ENCODE data around the gene IMP3. TPM values are rescaled to one million over a fixed set of nuclear protein-coding genes. Genes with fewer than 3 reads are reported as not detected.
A peak's percentile ranks its signal among the peaks of the same experiment; 100 is the strongest.

Gene IMP3
- total and polyA plus RNA-seq, 4 donors: 45.2 to 94.8 (median 69.6) TPM

DNA sequence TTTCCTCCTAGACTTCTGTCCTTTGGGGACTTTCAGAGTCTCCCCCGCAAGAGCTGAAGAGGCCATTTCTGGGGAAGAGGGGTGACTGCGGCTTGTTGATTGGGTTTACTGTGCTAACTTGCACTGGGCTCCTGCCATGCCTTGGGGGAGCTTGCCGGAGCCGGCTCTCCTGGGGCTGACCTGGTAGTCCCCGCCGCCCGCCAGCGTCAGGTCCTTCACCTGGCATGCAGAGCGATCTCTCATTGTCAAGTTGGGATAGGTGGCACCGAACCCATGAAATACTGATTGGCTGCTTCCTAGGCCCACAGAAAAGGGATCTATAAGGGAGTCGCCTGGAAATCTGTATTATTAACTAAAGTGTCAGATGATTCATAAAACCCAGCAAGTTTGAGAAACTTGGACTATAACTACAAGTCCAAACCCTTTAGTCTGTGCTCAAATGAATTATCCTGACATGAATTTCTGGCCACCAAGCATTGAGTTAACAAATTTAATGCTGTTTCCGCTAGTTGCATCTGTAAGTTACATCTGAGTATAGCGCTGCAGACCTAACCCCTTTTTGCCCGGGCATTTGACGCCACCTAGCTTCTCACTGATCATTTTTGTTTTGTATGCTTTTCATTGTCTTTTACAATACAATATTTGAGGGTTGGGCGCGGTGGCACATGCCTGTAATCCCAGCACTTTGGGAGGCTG is 607 bp upstream of the IMP3 start (continued):
- TF ChIP-seq EGR1 (IDR thresholded peaks at IDR 0.05; ENCODE audit: low read depth in 2 of 2) (peak in 1 of 2 donors; percentile 6), RXRA (IDR thresholded peaks at IDR 0.05) (no peak), JUND (IDR thresholded peaks at IDR 0.05) (no peak), RAD21 (IDR thresholded peaks at IDR 0.05) (peak; percentile 39 to 61), HNF4G (IDR thresholded peaks at IDR 0.05) (no peak), NR2F2 (IDR thresholded peaks at IDR 0.05) (peak; percentile 20)
- TF ChIP-seq, protein P1, sequence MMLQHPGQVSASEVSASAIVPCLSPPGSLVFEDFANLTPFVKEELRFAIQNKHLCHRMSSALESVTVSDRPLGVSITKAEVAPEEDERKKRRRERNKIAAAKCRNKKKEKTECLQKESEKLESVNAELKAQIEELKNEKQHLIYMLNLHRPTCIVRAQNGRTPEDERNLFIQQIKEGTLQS (IDR thresholded peaks at IDR 0.05): no peak

DNA sequence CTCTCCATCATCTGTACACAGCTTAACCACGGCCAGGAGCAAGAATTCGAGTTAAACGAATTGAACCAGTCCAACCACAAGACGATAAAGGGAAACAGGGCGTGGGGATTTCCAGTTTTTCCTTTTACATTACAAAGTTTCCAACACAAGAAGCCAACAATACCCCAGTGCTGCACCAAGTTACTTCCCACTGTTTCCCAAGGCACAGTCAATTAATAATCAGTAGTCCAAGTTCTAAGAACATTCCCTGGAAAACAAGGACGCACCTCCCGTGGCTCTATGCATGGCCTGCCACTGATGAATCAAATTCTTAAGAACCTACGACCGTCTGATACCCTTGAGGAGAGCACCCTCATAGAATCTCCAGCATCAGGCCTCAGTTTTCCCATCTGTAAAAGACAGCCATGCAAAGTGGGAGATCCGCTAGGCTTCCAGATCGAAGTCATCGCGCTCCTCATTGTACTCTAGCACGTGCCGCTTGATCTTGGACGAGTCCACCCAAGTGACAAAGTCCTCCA is 774 bp downstream of the IMP3 start:
- Histone ChIP-seq H3K36me3 (ENCODE audit: control insufficient read depth in 4 of 4, insufficient read depth in 3 of 4, low read depth in 1 of 4, low read length in 3 of 4) (no peaks in the 10 kb centered on the region), H3K9ac (ENCODE audit: low read depth in 1 of 2, low read length in 2 of 2) (peak overlapping the region; percentile 15 to 40), H3K27ac (ENCODE audit: low read depth in 1 of 2, low read length in 2 of 2) (peak overlapping the region; percentile 95 to 98), H3K4me1 (ENCODE audit: control insufficient read depth in 4 of 4, insufficient read depth in 4 of 4, low read length in 3 of 4) (peaks cover 0 to 33% (median 24%) of the 10 kb centered on the region in 4 donors), H3K27me3 (ENCODE audit: control insufficient read depth in 4 of 4, insufficient read depth in 4 of 4, low read length in 3 of 4) (no peaks in the 10 kb centered on the region), H3K9me3 (ENCODE audit: control insufficient read depth in 4 of 4, low read length in 3 of 4) (no peaks in the 10 kb centered on the region), H3K4me3 (ENCODE audit: low read depth in 1 of 3, low read length in 3 of 3) (peak overlapping the region; percentile 70 to 90 (median 78))
- TF ChIP-seq FOXA1 (IDR thresholded peaks at IDR 0.05) (no peak), RAD21 (IDR thresholded peaks at IDR 0.05) (no peak), HNF4A (conservative IDR thresholded peaks at IDR 0.05) (peak; percentile 91), RXRA (IDR thresholded peaks at IDR 0.05) (peak; percentile 47 to 60), YY1 (IDR thresholded peaks at IDR 0.05) (no peak), EGR1 (IDR thresholded peaks at IDR 0.05; ENCODE audit: low read depth in 2 of 2) (peak in 1 of 2 donors; percentile 48), NR2F2 (IDR thresholded peaks at IDR 0.05) (no peak), JUND (IDR thresholded peaks at IDR 0.05) (no peak), SP1 (IDR thresholded peaks at IDR 0.05) (no peak), HNF4G (IDR thresholded peaks at IDR 0.05) (peak; percentile 79)
- TF ChIP-seq, protein P2, sequence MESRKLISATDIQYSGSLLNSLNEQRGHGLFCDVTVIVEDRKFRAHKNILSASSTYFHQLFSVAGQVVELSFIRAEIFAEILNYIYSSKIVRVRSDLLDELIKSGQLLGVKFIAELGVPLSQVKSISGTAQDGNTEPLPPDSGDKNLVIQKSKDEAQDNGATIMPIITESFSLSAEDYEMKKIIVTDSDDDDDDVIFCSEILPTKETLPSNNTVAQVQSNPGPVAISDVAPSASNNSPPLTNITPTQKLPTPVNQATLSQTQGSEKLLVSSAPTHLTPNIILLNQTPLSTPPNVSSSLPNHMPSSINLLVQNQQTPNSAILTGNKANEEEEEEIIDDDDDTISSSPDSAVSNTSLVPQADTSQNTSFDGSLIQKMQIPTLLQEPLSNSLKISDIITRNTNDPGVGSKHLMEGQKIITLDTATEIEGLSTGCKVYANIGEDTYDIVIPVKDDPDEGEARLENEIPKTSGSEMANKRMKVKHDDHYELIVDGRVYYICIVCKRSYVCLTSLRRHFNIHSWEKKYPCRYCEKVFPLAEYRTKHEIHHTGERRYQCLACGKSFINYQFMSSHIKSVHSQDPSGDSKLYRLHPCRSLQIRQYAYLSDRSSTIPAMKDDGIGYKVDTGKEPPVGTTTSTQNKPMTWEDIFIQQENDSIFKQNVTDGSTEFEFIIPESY (IDR thresholded peaks at IDR 0.05): no peak
- TF ChIP-seq, protein P3, sequence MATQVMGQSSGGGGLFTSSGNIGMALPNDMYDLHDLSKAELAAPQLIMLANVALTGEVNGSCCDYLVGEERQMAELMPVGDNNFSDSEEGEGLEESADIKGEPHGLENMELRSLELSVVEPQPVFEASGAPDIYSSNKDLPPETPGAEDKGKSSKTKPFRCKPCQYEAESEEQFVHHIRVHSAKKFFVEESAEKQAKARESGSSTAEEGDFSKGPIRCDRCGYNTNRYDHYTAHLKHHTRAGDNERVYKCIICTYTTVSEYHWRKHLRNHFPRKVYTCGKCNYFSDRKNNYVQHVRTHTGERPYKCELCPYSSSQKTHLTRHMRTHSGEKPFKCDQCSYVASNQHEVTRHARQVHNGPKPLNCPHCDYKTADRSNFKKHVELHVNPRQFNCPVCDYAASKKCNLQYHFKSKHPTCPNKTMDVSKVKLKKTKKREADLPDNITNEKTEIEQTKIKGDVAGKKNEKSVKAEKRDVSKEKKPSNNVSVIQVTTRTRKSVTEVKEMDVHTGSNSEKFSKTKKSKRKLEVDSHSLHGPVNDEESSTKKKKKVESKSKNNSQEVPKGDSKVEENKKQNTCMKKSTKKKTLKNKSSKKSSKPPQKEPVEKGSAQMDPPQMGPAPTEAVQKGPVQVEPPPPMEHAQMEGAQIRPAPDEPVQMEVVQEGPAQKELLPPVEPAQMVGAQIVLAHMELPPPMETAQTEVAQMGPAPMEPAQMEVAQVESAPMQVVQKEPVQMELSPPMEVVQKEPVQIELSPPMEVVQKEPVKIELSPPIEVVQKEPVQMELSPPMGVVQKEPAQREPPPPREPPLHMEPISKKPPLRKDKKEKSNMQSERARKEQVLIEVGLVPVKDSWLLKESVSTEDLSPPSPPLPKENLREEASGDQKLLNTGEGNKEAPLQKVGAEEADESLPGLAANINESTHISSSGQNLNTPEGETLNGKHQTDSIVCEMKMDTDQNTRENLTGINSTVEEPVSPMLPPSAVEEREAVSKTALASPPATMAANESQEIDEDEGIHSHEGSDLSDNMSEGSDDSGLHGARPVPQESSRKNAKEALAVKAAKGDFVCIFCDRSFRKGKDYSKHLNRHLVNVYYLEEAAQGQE (IDR thresholded peaks at IDR 0.05): no peak
- TF ChIP-seq, protein P4, sequence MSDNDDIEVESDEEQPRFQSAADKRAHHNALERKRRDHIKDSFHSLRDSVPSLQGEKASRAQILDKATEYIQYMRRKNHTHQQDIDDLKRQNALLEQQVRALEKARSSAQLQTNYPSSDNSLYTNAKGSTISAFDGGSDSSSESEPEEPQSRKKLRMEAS (IDR thresholded peaks at IDR 0.05): peak; percentile 99
- TF ChIP-seq, protein P5, sequence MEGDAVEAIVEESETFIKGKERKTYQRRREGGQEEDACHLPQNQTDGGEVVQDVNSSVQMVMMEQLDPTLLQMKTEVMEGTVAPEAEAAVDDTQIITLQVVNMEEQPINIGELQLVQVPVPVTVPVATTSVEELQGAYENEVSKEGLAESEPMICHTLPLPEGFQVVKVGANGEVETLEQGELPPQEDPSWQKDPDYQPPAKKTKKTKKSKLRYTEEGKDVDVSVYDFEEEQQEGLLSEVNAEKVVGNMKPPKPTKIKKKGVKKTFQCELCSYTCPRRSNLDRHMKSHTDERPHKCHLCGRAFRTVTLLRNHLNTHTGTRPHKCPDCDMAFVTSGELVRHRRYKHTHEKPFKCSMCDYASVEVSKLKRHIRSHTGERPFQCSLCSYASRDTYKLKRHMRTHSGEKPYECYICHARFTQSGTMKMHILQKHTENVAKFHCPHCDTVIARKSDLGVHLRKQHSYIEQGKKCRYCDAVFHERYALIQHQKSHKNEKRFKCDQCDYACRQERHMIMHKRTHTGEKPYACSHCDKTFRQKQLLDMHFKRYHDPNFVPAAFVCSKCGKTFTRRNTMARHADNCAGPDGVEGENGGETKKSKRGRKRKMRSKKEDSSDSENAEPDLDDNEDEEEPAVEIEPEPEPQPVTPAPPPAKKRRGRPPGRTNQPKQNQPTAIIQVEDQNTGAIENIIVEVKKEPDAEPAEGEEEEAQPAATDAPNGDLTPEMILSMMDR (IDR thresholded peaks at IDR 0.05; ENCODE audit: low read depth, low read length, missing input control): no peak
- TF ChIP-seq, protein P1 (IDR thresholded peaks at IDR 0.05): no peak
- no peak for DNase-seq (ENCODE audit: low spot score)
- 8% methylated on average over 16 of the region's 16 CpGs for WGBS
